Subcutaneous adipose tissue (tissue), 4 donors: ENCODE measurements around the gene PRKAR2B. TPM values are rescaled to one million over a fixed set of nuclear protein-coding genes. Genes with fewer than 3 reads are reported as not detected.

Experiments used
- CTCF ChIP-seq: fragments of 450-650 bp; IDR thresholded peaks from one replicate; pipeline ENCODE4 v1.5.1; 2016; ENCODE audit warnings: low read depth, mild to moderate bottlenecking, control low read depth, antibody characterized with exemption, moderate library complexity
- total RNA-seq, 4 donors: library from RNA; depleted of rRNA; stranded (reverse); fragments of >200 nt; gene quantifications; one replicate each; pipeline ENCODE4 v1.1.0, GENCODE V29; 2016

Gene PRKAR2B
- total RNA-seq, 4 donors from 2014 or later: 224 to 678 (median 404) TPM

DNA sequence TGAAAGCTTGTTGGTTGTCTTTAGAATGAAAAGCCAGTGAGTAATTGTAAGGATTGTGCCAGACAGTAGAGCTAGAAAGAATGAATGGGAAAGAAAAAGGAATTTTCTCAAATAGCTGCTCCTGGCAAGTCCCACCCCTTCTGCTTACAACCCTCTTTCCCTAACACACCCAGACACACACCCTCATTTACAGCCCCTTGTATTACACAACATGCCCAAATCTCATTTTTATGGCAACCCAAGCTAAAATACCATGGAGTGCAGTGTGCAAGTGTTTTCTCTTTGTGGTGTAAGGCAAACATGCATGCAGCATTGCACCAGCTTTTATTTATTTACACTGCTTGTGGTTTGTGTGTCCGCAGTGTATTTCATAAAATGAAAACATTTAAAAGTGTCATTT, 1.5 kb downstream of the PRKAR2B start:
- TF ChIP-seq CTCF: no peak

DNA sequence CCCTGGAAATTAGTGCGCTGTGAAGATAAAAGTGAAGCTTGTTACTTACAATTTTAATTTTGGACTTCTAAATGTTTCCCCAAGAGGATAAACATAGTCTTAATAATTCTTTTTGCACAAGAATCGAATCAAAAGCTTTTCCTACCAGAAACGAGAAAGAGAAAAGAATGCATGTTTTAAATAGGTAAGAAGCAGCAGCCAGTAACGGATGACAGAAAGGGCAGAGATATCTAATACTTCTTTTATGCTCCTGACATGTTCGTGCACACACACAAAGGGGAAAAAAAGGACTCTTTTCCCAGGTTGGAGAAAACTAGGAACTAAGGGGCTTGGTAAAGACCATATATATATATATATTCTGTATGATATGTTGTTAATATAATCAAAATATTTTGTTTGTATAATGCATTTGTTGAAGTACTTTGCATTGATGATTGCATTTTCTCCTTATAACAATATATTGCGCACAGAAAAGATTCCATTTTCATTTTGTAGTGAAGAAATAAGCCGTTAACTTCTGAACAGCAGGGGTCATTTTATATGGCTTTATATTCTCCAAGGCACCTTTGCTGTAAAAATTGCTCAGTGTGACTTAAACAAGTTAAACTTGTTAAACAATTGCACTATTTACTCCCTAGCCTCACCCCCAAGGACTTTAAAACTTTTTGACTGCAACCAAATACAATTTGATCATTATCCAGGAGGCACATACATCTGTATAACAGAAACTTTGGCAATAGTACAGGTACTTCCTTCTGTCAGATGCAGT, 2.2 kb downstream of the PRKAR2B start:
- TF ChIP-seq CTCF: no peak

DNA sequence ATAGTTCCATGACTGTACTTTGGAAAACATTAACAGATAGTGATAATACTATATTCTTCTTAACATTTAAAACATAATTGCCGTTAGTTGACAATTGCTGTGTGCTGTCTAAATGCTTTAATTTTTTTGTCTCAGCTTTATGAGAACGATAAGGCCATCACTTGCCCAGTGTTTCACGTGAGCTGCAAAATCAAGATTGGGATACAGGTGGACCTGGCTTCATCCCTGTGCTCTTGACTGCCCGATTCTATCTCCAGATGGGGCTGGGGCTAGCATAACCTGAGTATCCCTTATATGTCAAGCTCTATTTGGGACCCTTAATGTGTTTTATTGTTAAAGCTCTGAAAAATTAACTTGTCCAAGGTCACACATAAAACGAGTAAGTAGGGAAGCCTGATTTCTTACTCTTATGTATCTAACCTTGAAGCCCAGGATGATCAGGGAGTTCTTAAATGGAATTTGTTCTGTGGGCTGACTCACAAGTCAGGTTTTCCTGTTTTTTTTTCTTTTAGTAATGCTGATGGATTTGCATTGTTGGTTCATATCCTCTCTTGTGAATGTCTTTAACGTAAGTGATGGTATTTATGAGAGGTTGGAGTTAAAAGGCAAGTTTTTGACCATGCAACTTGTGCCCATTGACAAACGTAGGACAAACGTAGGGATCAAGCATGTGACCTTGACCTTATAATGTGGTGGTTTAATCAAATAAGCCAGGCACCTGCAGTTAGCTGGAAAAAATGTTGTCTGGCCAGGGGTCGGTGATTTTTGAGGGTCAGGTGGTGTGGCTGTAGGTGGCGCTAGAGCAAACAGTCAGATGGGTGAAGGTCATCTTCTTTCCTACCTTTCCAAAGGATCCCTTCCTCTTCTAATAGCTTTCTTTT, 3.6 kb downstream of the PRKAR2B start:
- TF ChIP-seq CTCF: no peak

- TF ChIP-seq CTCF: no peak
Measured at GRCh38 chr7:107048783-107049418, 4.4 kb downstream of the PRKAR2B start.

GRCh38 chr7:107049480-107049879, 5.0 kb downstream of the PRKAR2B start:
- no peak for TF ChIP-seq CTCF

GRCh38 chr7:107049971-107050532, 5.5 kb downstream of the PRKAR2B start:
- TF ChIP-seq CTCF: no peak
